A673 (cell line): ENCODE measurements around the gene MIAT. TPM values are rescaled to one million over a fixed set of nuclear protein-coding genes. Genes with fewer than 3 reads are reported as not detected.

Experiments
- BruUV-seq: library from RNA; stranded (reverse); fragments of 400-500 nt; replicated peaks from 2 replicates; lab custom pipeline; 2021; lab: Mats Ljungman, UMichigan
- CTCF ChIA-PET: fragments of 300-600 bp; sonication (Branson Sonifier 250); formaldehyde crosslinking; loops from one replicate; lab custom pipeline; 2022; ENCODE audit warnings: antibody characterized with exemption; lab: Charles Lee
- POLR2A ChIA-PET: fragments of 300-600 bp; sonication (Branson Sonifier 250); formaldehyde crosslinking; loops from one replicate; lab custom pipeline; 2022; ENCODE audit warnings: antibody characterized with exemption; ENCODE audit not compliant: low non-redundant PET; lab: Charles Lee
- DNase-seq: peaks from one replicate; pipeline ENCODE4 v3.0.0-alpha.2; 2015; ENCODE audit warnings: low spot score
- H3K27ac ChIP-seq: fragments of 200-600 bp; sonication (generic); 2 replicates; pipeline ENCODE4 v1.5.1; 2016; ENCODE audit warnings: mixed run types, low read depth, mild to moderate bottlenecking, mixed read lengths, antibody characterized with exemption, low read length; ENCODE audit not compliant: poor library complexity, severe bottlenecking
- H3K27me3 ChIP-seq: fragments of 200-600 bp; sonication (generic); replicated peaks from 2 replicates; pipeline ENCODE4 v1.6.1; 2017; ENCODE audit warnings: mixed run types, low read depth, mild to moderate bottlenecking, mixed read lengths, antibody characterized with exemption, low read length; ENCODE audit not compliant: insufficient read depth, poor library complexity
- H3K36me3 ChIP-seq: fragments of 200-600 bp; sonication (generic); 2 replicates; pipeline ENCODE4 v1.6.1; 2016; ENCODE audit warnings: mixed run types, mild to moderate bottlenecking, mixed read lengths, antibody characterized with exemption, low read length; ENCODE audit not compliant: insufficient read depth, poor library complexity, severe bottlenecking
- H3K4me1 ChIP-seq: fragments of 200-600 bp; sonication (generic); 2 replicates; pipeline ENCODE4 v1.6.1; 2017; ENCODE audit warnings: mixed run types, mild to moderate bottlenecking, mixed read lengths, antibody characterized with exemption, low read length; ENCODE audit not compliant: insufficient read depth, poor library complexity, severe bottlenecking
- H3K4me3 ChIP-seq: fragments of 200-600 bp; sonication (generic); 2 replicates; pipeline ENCODE4 v1.5.1; 2016; ENCODE audit warnings: low read depth, mixed run types, mild to moderate bottlenecking, mixed read lengths, low read length; ENCODE audit not compliant: poor library complexity, severe bottlenecking
- H3K9me3 ChIP-seq: fragments of 200-600 bp; sonication (generic); 2 replicates; pipeline ENCODE4 v1.6.1; 2016; ENCODE audit warnings: mixed run types, low read depth, mild to moderate bottlenecking, mixed read lengths, antibody characterized with exemption, low read length; ENCODE audit not compliant: poor library complexity, severe bottlenecking
- EZH2 ChIP-seq: fragments of 200-600 bp; sonication (generic); IDR thresholded peaks from 2 replicates; pipeline ENCODE4 v1.6.1; 2017; ENCODE audit warnings: borderline replicate concordance, low read depth, mild to moderate bottlenecking, mixed read lengths, antibody characterized with exemption, low read length; ENCODE audit not compliant: poor library complexity, severe bottlenecking
- intact Hi-C: fragments of 100-400 bp; cut with micrococcal nuclease; formaldehyde crosslinking; loops from one replicate; pipeline ENCODE4 v1.10.0; 2022; ENCODE audit not compliant: unreplicated experiment
- total RNA-seq: library from RNA; stranded (reverse); gene quantifications from 2 replicates; pipeline ENCODE4 v1.2.3, GENCODE V29; 2021
- TF ChIP-seq, protein P1 (sequence below): fragments of 300-800, 200-600 bp; sonication (generic); conservative IDR thresholded peaks from 2 replicates; pipeline ENCODE4 v1.5.1; 2017; ENCODE audit warnings: low read depth, mild to moderate bottlenecking, antibody characterized with exemption, low read length, moderate library complexity, mixed read lengths

MIAT gene
- total RNA-seq, 1 experiment from 2014 or later: 6.2 TPM

DNA sequence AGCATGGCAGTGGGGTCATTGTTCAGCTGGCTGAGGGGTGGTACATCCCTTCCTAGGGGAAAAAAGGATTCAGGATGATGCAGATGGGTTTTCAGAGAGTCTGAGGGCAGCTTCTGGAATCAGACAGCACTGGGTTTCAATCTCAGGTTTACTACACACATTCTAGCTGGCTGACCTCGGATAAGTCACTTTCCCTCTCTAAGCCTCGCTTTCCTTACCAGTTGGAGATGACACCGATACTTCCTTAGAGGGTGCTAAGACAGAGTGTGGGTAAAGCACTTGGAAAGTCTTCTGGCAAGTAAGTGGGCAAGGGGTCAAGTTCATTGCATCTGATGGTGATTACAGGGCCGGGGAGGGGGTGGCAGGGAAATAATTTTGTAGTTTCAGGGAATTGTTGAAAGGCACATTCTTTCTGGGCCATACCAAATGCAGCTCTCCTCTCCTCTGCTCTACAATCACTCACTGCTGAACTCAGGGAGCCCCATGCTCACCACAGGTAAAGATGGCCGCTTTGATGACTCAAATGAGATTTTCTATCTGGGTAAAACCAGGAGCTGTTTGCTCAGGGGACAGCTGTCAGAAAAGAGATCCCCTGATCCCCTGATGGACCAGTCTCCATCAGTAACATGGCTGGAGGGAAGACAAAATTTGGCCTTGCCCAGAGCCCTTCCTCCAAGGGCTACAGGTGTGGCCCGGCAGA lies 6.5 kb upstream of the MIAT start:
- BruUV-seq: no TSS peak
- Histone ChIP-seq H3K4me3 (no peak overlapping the region), H3K27ac (no peak overlapping the region), H3K36me3 (no peaks in the 10 kb centered on the region), H3K4me1 (peaks cover 3% of the 10 kb centered on the region), H3K27me3 (no peaks in the 10 kb centered on the region), H3K9me3 (no peaks in the 10 kb centered on the region)
- POLR2A ChIA-PET: no interaction called here
- CTCF ChIA-PET: no interaction called here
- no peak for DNase-seq
- TF ChIP-seq EZH2: no peak
- TF ChIP-seq, protein P1, sequence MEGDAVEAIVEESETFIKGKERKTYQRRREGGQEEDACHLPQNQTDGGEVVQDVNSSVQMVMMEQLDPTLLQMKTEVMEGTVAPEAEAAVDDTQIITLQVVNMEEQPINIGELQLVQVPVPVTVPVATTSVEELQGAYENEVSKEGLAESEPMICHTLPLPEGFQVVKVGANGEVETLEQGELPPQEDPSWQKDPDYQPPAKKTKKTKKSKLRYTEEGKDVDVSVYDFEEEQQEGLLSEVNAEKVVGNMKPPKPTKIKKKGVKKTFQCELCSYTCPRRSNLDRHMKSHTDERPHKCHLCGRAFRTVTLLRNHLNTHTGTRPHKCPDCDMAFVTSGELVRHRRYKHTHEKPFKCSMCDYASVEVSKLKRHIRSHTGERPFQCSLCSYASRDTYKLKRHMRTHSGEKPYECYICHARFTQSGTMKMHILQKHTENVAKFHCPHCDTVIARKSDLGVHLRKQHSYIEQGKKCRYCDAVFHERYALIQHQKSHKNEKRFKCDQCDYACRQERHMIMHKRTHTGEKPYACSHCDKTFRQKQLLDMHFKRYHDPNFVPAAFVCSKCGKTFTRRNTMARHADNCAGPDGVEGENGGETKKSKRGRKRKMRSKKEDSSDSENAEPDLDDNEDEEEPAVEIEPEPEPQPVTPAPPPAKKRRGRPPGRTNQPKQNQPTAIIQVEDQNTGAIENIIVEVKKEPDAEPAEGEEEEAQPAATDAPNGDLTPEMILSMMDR: no peak
- intact Hi-C loops: no loop called here

DNA sequence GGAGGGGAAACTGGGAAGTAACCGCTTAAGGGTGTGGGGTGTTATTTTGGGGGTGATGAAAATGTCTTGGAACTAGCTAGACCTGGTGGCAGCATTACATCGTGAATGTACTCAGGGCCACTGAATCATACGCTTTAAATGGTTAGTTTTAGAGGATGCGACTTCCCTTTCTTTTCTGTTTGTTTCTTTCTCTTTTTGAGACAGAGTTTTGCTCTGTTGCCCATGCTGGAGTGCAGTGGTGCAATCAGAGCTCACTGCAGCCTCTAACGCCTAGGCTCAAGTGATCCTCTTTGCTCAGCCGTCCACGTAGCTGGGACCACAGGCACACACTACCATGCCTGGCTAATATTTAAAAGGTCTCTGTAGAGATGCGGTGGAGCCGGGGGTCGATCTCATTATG lies 5.6 kb upstream of the MIAT start:
- TF ChIP-seq, protein P1: no peak
- no peak for TF ChIP-seq EZH2
- POLR2A ChIA-PET: no interaction called here
- no peak for DNase-seq
- H3K27me3 ChIP-seq: no peaks in the 10 kb centered on the region
- no peaks in the 10 kb centered on the region for H3K4me1 ChIP-seq
- H3K36me3 ChIP-seq: no peaks in the 10 kb centered on the region
- H3K4me3 ChIP-seq: no peak overlapping the region
- no peaks in the 10 kb centered on the region for H3K9me3 ChIP-seq
- CTCF ChIA-PET: no interaction called here
- no TSS peak for BruUV-seq
- intact Hi-C loops: no loop called here
- no peak overlapping the region for H3K27ac ChIP-seq

DNA sequence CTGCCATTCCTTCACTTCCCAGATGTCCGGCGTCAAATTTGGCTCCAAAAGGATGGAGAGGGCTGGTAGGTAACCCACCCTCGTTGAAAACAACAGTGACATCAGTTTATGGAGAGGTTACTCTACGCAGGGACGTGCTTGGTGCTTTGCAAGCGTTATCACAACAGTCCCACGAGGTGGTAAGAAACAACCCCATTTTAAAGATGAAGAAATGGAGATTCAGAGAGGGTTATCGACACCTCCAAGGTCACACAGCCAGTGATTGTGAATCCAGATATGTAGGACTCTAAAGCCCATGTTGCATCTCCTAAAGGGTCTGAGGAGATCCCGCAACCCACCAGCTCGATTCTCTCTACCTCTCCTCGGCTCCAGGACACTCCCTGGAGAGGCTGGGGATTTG lies 773 bp downstream of the MIAT start:
- Histone ChIP-seq H3K9me3 (no peaks in the 10 kb centered on the region), H3K4me3 (peak overlapping the region; percentile 54)
- TF ChIP-seq, protein P1: no peak
- no peak for TF ChIP-seq EZH2

More for the DNA sequence above, 773 bp downstream of the MIAT start:
- ChIA-PET CTCF (no interaction called here), POLR2A (no interaction called here)
- Histone ChIP-seq H3K36me3 (no peaks in the 10 kb centered on the region), H3K27ac (no peak overlapping the region), H3K27me3 (no peaks in the 10 kb centered on the region), H3K4me1 (peaks cover 22% of the 10 kb centered on the region)
- intact Hi-C loops: no loop called here
- no TSS peak for BruUV-seq
- DNase-seq: no peak
